ENCODE measurements around the gene DGKA. TPM values are rescaled to one million over a fixed set of nuclear protein-coding genes. Genes with fewer than 3 reads are reported as not detected.

Gene DGKA
- total RNA-seq, 1 experiment from 2014 or later = 25.9 TPM

- H3K9me3 Mint-ChIP-seq = no peaks in the 10 kb centered on the region
- no peak for DNase-seq
- Histone ChIP-seq H3K9me3 (ENCODE audit: control insufficient read depth, low read depth, low read length) (no peaks in the 10 kb centered on the region), H4K5ac (ENCODE audit: insufficient read length, low read depth, low read length) (no peak overlapping the region), H2AFZ (ENCODE audit: low read length) (no peak overlapping the region), H4K20me1 (ENCODE audit: control insufficient read depth, insufficient read depth, insufficient read length) (no peaks in the 10 kb centered on the region), H3T11ph (ENCODE audit: low read length) (no peak overlapping the region), H2BK20ac (ENCODE audit: low read depth, low read length, poor library complexity, severe bottlenecking) (no peak overlapping the region), H3K18ac (ENCODE audit: insufficient read length, low read depth, low read length) (no peak overlapping the region), H3K4ac (ENCODE audit: low read depth, low read length) (no peak overlapping the region), H2BK15ac (ENCODE audit: low read depth, low read length) (no peak overlapping the region), H2BK5ac (ENCODE audit: insufficient read length, low read length) (no peak overlapping the region), H4K91ac (ENCODE audit: insufficient read length, low read depth, low read length) (no peak overlapping the region), H2AK5ac (ENCODE audit: insufficient read length, low read length) (no peak overlapping the region), H3K23ac (ENCODE audit: insufficient read length, low read depth, low read length) (no peak overlapping the region), H2BK120ac (ENCODE audit: low read depth, low read length, poor library complexity, severe bottlenecking) (no peak overlapping the region), H3K23me2 (ENCODE audit: insufficient read length, low read depth, low read length, poor library complexity, severe bottlenecking) (no peaks in the 10 kb centered on the region), H3K9ac (ENCODE audit: extremely low read depth, insufficient read length, low read length) (no peak overlapping the region), H3K14ac (ENCODE audit: insufficient read depth, low read length) (no peak overlapping the region), H2BK12ac (ENCODE audit: insufficient read length, low read depth, low read length) (no peak overlapping the region), H3K4me2 (ENCODE audit: insufficient read depth, insufficient read length, low read length) (no peak overlapping the region), H3K27me3 (ENCODE audit: insufficient read depth, low read length) (no peaks in the 10 kb centered on the region), H3K79me2 (ENCODE audit: insufficient read depth, low read length) (no peaks in the 10 kb centered on the region; the same call in 1 of the 2 replicates), H3K79me1 (ENCODE audit: insufficient read depth, low read depth, low read length, poor library complexity, severe bottlenecking) (peaks cover 4% of the 10 kb centered on the region), H3K27ac (ENCODE audit: insufficient read length, low read depth, low read length) (no peak overlapping the region), H3K4me1 (ENCODE audit: insufficient read depth, low read length) (no peaks in the 10 kb centered on the region), H3K56ac (ENCODE audit: insufficient read length, low read depth, low read length) (no peak overlapping the region), H4K8ac (replicated peaks; ENCODE audit: insufficient read length, low read depth, low read length) (no peak overlapping the region)
- peaks cover 10% of the 10 kb centered on the region in 2 experiments for H3K4me1 Mint-ChIP-seq
- no peaks in the 10 kb centered on the region for H3K27me3 Mint-ChIP-seq (ENCODE audit: low read depth)
- peaks cover 1 to 12% (median 11%) of the 10 kb centered on the region in 3 experiments; a peak in 6 of 7 replicates for H3K36me3 Mint-ChIP-seq (ENCODE audit: insufficient read depth in 1 of 3, low read depth in 3 of 3)
- peak overlapping the region; percentile 9 to 76 (median 49); a peak in 5 of 7 replicates for H3K27ac Mint-ChIP-seq
- TF ChIP-seq, protein P1, sequence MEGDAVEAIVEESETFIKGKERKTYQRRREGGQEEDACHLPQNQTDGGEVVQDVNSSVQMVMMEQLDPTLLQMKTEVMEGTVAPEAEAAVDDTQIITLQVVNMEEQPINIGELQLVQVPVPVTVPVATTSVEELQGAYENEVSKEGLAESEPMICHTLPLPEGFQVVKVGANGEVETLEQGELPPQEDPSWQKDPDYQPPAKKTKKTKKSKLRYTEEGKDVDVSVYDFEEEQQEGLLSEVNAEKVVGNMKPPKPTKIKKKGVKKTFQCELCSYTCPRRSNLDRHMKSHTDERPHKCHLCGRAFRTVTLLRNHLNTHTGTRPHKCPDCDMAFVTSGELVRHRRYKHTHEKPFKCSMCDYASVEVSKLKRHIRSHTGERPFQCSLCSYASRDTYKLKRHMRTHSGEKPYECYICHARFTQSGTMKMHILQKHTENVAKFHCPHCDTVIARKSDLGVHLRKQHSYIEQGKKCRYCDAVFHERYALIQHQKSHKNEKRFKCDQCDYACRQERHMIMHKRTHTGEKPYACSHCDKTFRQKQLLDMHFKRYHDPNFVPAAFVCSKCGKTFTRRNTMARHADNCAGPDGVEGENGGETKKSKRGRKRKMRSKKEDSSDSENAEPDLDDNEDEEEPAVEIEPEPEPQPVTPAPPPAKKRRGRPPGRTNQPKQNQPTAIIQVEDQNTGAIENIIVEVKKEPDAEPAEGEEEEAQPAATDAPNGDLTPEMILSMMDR (conservative IDR thresholded peaks at IDR 0.05) = no peak
- no CpG with 5 or more reads among the region's 8 CpGs for WGBS (ENCODE audit: extremely low coverage, insufficient read length, low lambda C conversion rate)
- no peak overlapping the region for H3K4me3 Mint-ChIP-seq
Observed at GRCh38 chr12:55908726-55909512, 22.0 kb upstream of the DGKA start.

Data from H9 (cell line).